ENCODE data around the gene LIX1.

GRCh38 chr5:97106216-97106581 is 36.2 kb downstream of the LIX1 start:
- TF ChIP-seq CTCF (IDR thresholded peaks at IDR 0.05; ENCODE audit: low read length) (no peak), EZH2 (IDR thresholded peaks at IDR 0.05; ENCODE audit: borderline replicate concordance, low read length) (no peak)

Measured in OCI-LY1 (cell line).